ENCODE results near the gene CTNNB1.
"Not testable (repeated sequence)": the region's sequence is repeated elsewhere in the genome, so short reads cannot be mapped to it uniquely, and the experiment has no call there.

The CTNNB1 gene

DNA sequence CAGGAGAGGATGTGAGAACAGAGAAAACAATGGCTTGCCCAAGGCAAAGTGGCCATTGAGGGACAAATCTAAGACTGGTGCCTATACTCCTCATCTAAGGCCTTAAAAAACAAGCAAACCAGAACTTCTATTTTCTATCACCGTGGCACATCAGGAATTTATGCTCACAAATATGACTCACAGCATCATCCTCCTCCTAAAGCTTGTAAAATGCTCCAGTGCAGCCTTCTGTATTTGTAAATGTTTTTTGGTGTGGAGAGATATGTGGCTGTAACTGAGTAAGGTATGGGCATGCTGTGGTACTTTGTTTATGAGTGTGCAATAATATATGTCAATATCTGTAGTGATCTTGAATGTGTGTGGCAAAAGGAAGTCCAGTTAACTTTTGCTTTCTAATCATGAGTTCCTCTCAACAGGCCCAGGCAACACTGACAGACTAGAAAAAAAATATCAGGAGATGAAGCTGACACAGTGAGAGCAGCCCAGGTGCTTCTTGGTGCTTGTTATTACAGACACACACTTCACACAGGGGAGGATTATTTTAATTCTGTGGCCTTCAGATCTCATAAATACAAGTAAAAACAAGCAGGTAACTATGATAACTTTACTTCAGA is 60.3 kb downstream of the CTNNB1 start:
- DNase-seq, result no peak

DNA sequence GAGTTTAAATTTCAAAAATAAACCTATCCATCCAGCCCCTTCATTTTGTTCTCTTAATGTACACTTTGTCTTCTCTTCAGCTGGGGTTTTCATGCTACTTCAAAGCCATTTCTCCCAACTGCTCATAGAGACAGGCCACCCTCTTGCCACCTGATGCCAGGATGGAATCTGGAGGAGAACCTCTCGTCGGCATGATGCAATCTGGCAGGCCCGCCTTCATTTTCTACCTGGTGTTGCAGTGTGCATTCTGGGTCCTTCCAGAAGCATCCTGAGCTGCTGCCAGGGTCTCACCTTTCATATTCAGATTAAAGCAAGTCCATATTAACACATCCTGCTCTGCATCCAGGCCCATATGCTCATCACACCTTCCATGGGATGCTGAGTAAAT is 60.8 kb downstream of the CTNNB1 start:
- DNase-seq, result no peak

DNA sequence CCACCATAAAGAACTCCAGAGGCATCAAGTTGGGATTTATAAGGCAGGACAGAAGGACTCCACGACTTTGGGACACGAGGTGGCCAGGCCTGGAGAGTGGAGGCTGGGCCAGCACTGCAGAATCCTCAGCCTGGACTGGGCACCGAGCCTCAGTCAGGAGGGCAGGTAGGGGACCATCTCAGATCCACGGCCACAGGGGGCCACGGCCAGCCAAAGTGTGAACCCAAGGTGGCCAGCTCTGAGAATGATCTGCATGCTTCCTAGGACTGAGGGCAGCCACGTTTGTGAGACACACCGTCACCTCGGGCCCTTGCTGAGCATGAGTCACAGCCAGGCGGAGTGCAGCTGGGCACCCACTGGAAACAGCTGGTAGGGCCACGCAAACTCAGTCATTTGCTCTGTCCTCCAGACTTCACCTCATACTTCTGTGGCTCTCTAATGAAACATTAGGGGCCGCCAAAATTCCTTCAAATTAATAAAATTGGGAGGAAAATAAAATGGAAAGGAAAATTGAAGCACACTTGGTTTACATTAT is 65.8 kb downstream of the CTNNB1 start:
- DNase-seq, result no peak

DNA sequence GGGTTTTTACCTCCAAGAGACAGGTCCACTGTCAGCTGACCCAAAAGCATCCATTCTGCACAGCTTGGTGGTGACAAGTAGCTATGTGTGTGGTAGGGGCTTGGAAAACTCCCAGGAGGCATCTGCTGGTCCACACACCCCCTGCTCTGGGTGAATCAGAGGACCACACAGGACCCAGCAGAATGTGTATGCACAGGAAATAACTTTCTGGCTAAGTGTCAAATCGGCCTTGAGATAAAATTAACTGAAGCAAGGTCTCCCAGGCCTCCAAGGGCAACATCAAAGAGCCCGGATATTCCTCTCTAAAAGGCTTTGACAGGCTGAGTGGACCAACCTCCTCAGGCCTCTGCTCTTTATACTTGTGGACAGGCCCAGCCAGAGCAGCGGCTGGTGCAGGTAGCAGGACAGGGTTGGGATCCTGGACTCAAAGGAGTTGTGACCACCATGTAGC is 66.5 kb downstream of the CTNNB1 start:
- DNase-seq, result no peak

DNA sequence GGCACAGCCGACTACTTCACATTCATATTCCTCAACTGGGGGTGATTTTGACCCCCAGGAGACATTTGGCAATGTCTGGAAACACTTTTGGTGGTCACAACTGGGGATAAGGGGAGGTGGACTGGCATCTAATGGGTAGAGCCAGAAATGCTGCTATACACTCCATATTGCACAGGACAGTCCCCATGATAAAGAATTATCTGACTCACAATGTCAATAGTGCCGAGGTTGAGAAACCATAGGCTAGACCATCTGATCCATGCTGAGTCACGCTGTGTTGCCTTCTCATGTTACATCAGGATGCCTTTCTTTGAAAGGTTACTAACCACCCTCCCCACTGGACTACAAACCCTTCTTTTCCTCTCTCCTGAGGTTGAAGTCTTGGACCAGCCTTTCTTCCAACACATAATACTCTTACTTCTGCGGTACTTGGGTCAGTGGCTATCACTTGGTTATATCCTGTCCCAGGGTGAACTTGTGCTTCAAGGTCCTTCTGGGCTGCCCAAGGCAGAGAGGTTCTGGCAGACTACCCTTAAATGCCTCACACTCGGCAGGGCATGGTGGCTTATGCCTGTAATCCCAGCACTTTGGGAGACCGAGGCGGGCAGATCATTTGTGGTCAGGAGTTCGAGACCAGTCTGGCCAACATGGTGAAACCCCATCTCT is 68.8 kb downstream of the CTNNB1 start:
- DNase-seq, result no peak

DNA sequence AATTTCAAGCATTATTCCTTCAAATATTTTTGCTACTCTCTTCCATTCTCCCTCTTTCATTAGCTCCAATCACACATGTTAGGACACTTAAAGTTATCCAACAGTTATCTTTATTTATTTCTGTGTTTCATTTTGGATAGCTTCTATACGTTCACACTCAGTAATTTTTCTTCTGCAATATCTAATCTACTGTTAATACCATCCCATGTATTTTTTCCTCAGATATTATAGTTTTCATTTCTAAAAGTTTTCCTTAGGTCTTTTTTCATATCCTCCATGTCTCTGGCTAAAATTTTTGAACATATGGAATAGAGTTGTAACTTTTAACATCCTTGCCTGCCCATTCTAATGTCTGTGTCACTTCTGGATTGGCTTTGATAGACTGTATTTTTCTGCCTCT is 73.4 kb downstream of the CTNNB1 start:
- DNase-seq, result no peak

DNA sequence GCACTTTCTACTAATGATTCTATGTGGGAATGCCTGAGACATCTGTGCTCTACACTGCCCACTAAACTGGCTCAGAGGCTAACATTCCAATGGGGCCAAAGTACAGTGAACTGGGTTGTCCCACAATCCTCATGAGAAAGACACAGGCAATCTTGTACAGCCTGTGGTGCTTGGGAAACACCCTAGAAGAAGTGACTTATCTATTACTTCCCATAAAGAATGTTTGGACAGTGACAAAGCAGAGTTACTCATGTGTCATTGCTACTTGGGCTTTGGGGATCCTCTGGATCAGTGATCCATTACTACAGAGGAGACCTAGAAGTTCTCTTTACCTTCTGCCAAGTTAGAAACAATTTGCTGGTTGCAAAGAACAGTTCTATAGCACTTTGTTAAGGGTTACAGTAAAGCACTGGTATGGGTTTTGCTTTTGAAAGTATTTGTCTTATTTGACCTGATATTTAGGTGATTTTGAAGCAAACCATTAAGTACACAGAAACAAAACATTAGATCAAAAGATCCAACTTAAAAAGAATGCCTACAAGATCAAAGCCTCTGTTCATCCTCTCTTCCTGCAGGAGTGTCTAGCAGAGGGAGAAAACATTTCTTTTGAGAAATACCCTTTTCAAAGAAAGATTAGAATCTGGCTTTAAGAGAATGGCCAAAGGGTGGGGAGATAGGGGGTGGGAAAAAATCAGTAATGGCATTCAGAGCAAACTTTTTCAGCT is 75.8 kb downstream of the CTNNB1 start:
- DNase-seq, result no peak

DNA sequence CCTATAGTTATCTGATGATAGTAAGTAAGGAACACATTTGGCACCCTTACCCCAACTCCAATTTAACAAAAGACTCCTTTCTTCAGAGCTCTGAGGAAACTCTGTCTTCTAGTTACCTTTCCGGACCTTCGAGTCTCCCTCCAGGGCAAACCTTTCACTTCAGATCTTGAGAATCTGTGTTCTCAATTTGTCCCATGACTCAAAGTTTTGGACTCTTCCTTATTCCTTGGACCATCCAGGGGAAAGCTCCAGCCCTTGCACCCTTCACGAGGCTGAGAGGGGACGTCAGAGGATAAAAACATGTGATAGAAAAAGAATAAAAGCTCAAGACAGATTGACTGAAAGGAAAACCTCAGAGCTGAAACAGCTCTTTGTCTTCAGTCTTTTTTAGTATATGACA is 76.9 kb downstream of the CTNNB1 start:
- DNase-seq, result no peak

DNA sequence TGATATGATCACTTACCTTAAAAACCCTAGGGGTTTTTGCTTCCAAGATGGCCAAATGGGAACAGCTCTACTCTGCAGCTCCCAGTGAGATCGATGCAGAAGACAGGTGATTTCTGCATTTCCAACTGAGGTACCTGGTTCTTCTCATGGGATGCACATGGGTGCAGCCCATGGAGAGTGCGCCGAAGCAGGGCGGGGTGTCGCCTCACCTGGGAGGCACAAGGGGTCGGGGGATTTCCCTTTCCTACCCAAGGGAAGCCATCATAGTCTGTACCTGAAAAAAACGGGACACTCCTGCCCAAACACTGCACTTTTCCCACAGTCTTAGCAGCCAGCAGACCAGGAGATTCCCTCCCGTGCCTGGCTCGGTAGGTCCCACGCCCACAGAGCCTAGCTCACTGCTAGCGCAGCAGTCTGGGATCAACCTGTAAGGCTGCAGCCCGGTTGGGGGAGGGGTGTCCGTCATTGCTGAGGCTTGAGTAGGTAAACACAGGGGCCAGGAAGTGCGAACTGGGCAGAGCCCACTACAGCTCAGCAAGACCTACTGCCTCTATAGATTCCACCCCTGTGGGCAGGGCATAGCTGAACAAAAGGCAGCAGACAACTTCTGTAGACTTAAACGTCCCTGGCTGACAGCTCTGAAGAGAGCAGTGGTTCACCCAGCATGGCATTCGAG is 78.6 kb downstream of the CTNNB1 start:
- DNase-seq, result no peak

DNA sequence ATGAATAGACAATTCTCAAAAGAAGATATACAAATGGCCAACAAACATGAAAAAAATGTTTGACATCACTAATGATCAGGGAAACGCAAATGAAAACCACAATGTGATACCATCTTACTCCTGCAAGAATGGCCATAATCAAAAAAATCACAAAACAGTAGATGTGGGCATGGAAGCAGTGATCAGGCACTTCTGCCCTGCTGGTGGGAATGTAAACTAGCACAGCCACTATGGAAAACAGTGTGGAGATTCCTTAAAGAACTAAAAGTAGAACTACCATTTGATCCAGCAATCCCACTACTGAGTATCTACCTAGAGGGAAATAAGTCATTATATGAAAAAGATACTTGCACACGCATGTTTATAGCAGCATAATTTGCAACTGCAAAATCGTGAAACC is 85.6 kb downstream of the CTNNB1 start:
- DNase-seq, result not testable (repeated sequence)

DNA sequence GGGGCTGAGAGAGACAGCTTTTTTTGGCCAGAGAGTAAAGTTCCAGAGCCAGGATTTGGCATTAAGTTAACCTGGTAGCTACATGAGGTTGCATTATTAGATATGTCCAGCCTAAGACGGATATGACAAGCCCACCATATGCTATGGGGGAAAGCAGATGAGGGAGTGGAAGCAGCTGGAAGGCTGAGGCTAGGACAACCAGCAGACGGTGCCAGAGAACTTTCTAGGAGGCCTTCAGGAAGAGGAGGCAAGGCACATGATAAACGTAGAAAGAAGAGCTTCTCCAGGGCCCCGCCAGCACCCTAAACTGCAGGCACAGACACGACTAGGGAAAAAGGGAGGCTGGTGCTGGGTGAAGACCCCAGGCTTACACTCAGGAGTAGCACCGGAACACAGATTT is 87.0 kb downstream of the CTNNB1 start:
- DNase-seq, result no peak

DNA sequence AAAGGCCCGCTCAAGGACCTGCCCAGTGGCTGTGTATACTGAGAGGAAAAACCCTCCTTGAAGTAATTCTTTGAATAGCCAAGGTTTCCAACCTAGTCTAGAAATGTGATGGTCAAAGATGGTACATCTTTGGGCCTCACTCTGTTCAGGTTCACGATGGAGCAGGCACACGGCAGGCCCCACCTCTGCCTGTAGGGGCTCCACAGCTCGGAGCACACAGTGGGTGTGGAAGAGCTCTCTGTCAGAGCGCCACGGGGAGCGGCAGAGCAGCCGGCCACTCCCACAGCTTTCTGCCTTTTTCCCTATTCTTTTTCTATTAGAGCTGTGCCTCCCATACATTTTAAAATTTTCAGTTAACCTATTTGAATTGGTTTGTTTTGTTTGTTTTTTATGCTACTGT is 89.5 kb downstream of the CTNNB1 start:
- no peak for DNase-seq

Data from NCI-H2081 treated with DMSO at 0.1 percent for 48 hours (cell line).